ENCODE measurements around the gene IQSEC1. TPM values are rescaled to one million over a fixed set of nuclear protein-coding genes. Genes with fewer than 3 reads are reported as not detected.

The IQSEC1 gene
- total and polyA plus RNA-seq, 2 of the 8 experiments (the other 6 are each of a cell fraction or from before 2014, with no cell fraction given) = 6.8 to 28.8 TPM

- peaks cover 3 to 5% of the 10 kb centered on the region in 2 experiments for H4K20me1 ChIP-seq (replicated peaks in 1 of 2; ENCODE audit: control insufficient read depth in 1 of 2, insufficient read depth in 2 of 2, low read length in 2 of 2)
- H3K4me3 ChIP-seq (ENCODE audit: extremely low read depth in 1 of 4, insufficient read depth in 2 of 4, low read depth in 3 of 4, low read length in 4 of 4) = peak overlapping the region in 1 of 4 experiments; percentile 54; a peak in 3 of 8 replicates
- H4K8ac ChIP-seq (ENCODE audit: extremely low read depth, insufficient read depth, low read length) = no peak overlapping the region; the same call in 1 of the 2 replicates
- ChIA-PET CTCF (ENCODE audit: partially characterized antibody) (interaction anchor here (1.2 to 1.5 kb wide), 3 partner anchors 23 to 45 kb away, joined by 3 to 4 read pairs (median 3); no protein-coding TSS in a partner anchor), POLR2A (ENCODE audit: partially characterized antibody) (interaction anchor here (1.3 kb wide), 1 partner anchor 53 kb away, joined by 3 read pairs; no protein-coding TSS in a partner anchor)
- FAIRE-seq (no peak), DNase-seq (ENCODE audit: low read depth in 1 of 2, low spot score in 2 of 2) (no peak)
- no peak overlapping the region for H3K56ac ChIP-seq (replicated peaks; ENCODE audit: insufficient read length, low read depth, low read length)
- H3K79me1 ChIP-seq (ENCODE audit: low read depth, low read length) = no peaks in the 10 kb centered on the region
- no peak overlapping the region for H3K23ac ChIP-seq (ENCODE audit: insufficient read length)
- no peaks in the 10 kb centered on the region for H3K9me3 ChIP-seq (ENCODE audit: insufficient read depth in 2 of 2, low read depth in 1 of 2, low read length in 1 of 2)
- H2AK5ac ChIP-seq (ENCODE audit: low read depth, low read length) = peak overlapping the region; percentile 98
- H3K4me1 ChIP-seq (replicated peaks in 1 of 4; ENCODE audit: control insufficient read depth in 3 of 4, insufficient read depth in 4 of 4, low read length in 3 of 4) = peaks cover 0 to 13% (median 4%) of the 10 kb centered on the region in 4 experiments; a peak in 5 of 7 replicates
- no peak overlapping the region for H3K9ac ChIP-seq (replicated peaks in 1 of 4; ENCODE audit: extremely low read depth in 1 of 4, low read depth in 3 of 4, low read length in 3 of 4)
- no peak overlapping the region for H3K4ac ChIP-seq (replicated peaks; ENCODE audit: insufficient read length, low read depth, low read length)
- WGBS, 2 experiments (ENCODE audit: extremely low coverage in 1 of 2, insufficient coverage in 1 of 2, insufficient read length in 1 of 2, insufficient replicate concordance in 2 of 2, low coverage in 1 of 2, low lambda C conversion rate in 2 of 2, missing lambda C conversion rate in 1 of 2) = 82% methylated on average over 14 of the region's 14 CpGs; no CpG with 5 or more reads in 1 of the 2 experiments
- no peaks in the 10 kb centered on the region for H3K79me2 ChIP-seq (ENCODE audit: control insufficient read depth in 1 of 2, insufficient read depth in 2 of 2, low read length in 2 of 2)
- H4K5ac ChIP-seq (ENCODE audit: insufficient read length, low read depth, low read length) = no peak overlapping the region
- H2BK15ac ChIP-seq (ENCODE audit: low read length) = no peak overlapping the region
- no peak overlapping the region for H3K14ac ChIP-seq (ENCODE audit: insufficient read length)
- peaks cover 5% of the 10 kb centered on the region; the same call in 1 of the 2 replicates for H3K23me2 ChIP-seq (ENCODE audit: low read depth, low read length)
- H2BK20ac ChIP-seq (ENCODE audit: low read length) = no peak overlapping the region
- H3K4me2 ChIP-seq (ENCODE audit: insufficient read depth in 1 of 2, low read depth in 2 of 2, low read length in 2 of 2) = peak overlapping the region; percentile 66 to 71
- no peaks in the 10 kb centered on the region for H3K36me3 ChIP-seq (ENCODE audit: control insufficient read depth in 2 of 4, insufficient read depth in 4 of 4, low read length in 3 of 4)
- H2BK12ac ChIP-seq (ENCODE audit: low read depth, low read length) = peak overlapping the region; percentile 68; the same call in 1 of the 2 replicates
- H2AFZ ChIP-seq (ENCODE audit: low read length) = no peak overlapping the region
- no peak overlapping the region for H4K91ac ChIP-seq (replicated peaks; ENCODE audit: insufficient read length, low read length)
- no peak overlapping the region for H2BK120ac ChIP-seq (replicated peaks; ENCODE audit: low read depth, low read length)
- H3K27me3 ChIP-seq (replicated peaks in 1 of 4; ENCODE audit: control insufficient read depth in 3 of 4, extremely low read depth in 1 of 4, insufficient read depth in 3 of 4, low read length in 3 of 4) = peaks cover 6 to 38% (median 26%) of the 10 kb centered on the region in 4 experiments
- H2BK5ac ChIP-seq (ENCODE audit: low read depth, low read length) = no peak overlapping the region
- H3K27ac ChIP-seq (ENCODE audit: low read depth, low read length) = no peak overlapping the region
- no peak overlapping the region for H3K18ac ChIP-seq (ENCODE audit: extremely low read depth, low read length)
- TF ChIP-seq CBX8 (IDR thresholded peaks at IDR 0.05; ENCODE audit: borderline replicate concordance, low read depth, low read length) (no peak), TAF1 (IDR thresholded peaks at IDR 0.05; ENCODE audit: low read depth, low read length) (no peak), SP4 (IDR thresholded peaks at IDR 0.05; ENCODE audit: low read length) (no peak), CTCF (IDR thresholded peaks at IDR 0.05; ENCODE audit: control extremely low read depth in 1 of 3, insufficient read depth in 1 of 3, low read depth in 1 of 3, low read length in 3 of 3) (no peak), CEBPB (IDR thresholded peaks at IDR 0.05; ENCODE audit: low read depth, low read length) (no peak), HDAC6 (IDR thresholded peaks at IDR 0.05; ENCODE audit: low read depth, low read length) (no peak), EGR1 (IDR thresholded peaks at IDR 0.05; ENCODE audit: borderline replicate concordance, low read depth, low read length) (no peak), BACH1 (IDR thresholded peaks at IDR 0.05; ENCODE audit: low read length) (no peak), GTF2F1 (IDR thresholded peaks at IDR 0.05; ENCODE audit: borderline replicate concordance, low read depth, low read length) (no peak), CREB1 (IDR thresholded peaks at IDR 0.05) (no peak), SAP30 (IDR thresholded peaks at IDR 0.05; ENCODE audit: insufficient read depth, insufficient replicate concordance, low read length) (no peak), SRF (IDR thresholded peaks at IDR 0.05; ENCODE audit: low read depth, low read length) (no peak), ZNF274 (IDR thresholded peaks at IDR 0.05; ENCODE audit: borderline replicate concordance, extremely low read depth, low read length) (no peak)
Measured at GRCh38 chr3:13072239-13072599, 1.0 kb downstream of the IQSEC1 start.
